ENCODE data around the gene DUOX1.

- TF ChIP-seq, protein P1, sequence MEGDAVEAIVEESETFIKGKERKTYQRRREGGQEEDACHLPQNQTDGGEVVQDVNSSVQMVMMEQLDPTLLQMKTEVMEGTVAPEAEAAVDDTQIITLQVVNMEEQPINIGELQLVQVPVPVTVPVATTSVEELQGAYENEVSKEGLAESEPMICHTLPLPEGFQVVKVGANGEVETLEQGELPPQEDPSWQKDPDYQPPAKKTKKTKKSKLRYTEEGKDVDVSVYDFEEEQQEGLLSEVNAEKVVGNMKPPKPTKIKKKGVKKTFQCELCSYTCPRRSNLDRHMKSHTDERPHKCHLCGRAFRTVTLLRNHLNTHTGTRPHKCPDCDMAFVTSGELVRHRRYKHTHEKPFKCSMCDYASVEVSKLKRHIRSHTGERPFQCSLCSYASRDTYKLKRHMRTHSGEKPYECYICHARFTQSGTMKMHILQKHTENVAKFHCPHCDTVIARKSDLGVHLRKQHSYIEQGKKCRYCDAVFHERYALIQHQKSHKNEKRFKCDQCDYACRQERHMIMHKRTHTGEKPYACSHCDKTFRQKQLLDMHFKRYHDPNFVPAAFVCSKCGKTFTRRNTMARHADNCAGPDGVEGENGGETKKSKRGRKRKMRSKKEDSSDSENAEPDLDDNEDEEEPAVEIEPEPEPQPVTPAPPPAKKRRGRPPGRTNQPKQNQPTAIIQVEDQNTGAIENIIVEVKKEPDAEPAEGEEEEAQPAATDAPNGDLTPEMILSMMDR (IDR thresholded peaks at IDR 0.05) = no peak
- TF ChIP-seq POLR2A (IDR thresholded peaks at IDR 0.05) = no peak
Measured at GRCh38 chr15:45167631-45168205, 37.9 kb downstream of the DUOX1 start.
